Measurements from ENCODE around the gene ADAM30.

ADAM30 gene

DNA sequence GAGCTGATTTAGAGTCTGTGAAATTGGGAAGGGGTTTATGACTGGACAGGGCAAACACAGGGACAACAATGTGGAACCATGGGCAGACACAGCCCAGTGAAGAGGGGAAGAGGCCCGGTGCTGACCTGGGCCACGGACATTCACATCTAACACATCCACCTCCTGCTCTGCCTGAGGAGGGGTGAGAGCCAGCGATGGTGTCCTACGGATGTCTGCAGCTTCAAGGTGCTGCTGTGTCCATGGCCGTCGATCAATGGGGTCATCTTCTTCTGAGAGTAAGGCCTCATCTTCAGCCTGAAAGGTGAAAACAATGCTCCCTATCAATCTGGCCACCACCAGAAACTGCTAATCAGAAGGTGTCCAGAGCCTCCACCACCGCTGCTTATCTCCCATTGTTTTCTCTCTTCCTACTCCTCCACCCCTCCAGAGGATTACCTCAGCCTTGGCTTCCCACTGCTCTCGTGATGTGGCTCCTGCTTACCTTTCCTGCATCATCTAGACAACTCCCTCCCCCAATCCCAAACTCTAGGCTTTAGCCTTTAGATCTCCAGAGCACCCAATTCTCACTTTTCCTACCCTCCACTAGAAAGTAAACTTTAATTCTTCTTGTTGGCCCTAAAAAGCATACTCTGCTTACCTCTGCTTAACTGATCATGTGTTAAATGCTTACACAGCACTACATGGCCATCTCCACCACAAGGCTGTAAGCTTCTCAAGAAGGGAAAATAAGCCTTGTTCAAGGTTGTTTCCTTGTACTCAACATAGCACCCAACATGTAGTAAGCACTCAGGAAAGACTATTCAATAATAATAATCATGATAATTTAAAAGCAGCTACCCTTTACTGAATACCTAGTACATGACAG, 24.0 kb upstream of the ADAM30 start:
- Histone ChIP-seq H3K9me3 (ENCODE audit: severe bottlenecking) (no peaks in the 10 kb centered on the region), H3K27me3 (ENCODE audit: insufficient read depth, low read depth, severe bottlenecking) (no peaks in the 10 kb centered on the region), H3K4me3 (ENCODE audit: low read depth, low read length) (no peak overlapping the region), H3K36me3 (peaks cover 63% of the 10 kb centered on the region), H3K27ac (no peak overlapping the region)
- TF ChIP-seq, protein P1, sequence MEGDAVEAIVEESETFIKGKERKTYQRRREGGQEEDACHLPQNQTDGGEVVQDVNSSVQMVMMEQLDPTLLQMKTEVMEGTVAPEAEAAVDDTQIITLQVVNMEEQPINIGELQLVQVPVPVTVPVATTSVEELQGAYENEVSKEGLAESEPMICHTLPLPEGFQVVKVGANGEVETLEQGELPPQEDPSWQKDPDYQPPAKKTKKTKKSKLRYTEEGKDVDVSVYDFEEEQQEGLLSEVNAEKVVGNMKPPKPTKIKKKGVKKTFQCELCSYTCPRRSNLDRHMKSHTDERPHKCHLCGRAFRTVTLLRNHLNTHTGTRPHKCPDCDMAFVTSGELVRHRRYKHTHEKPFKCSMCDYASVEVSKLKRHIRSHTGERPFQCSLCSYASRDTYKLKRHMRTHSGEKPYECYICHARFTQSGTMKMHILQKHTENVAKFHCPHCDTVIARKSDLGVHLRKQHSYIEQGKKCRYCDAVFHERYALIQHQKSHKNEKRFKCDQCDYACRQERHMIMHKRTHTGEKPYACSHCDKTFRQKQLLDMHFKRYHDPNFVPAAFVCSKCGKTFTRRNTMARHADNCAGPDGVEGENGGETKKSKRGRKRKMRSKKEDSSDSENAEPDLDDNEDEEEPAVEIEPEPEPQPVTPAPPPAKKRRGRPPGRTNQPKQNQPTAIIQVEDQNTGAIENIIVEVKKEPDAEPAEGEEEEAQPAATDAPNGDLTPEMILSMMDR (IDR thresholded peaks at IDR 0.05; ENCODE audit: low read depth, low read length) = no peak
- DNase-seq = no peak

- no peaks in the 10 kb centered on the region for H3K9me3 ChIP-seq (ENCODE audit: severe bottlenecking)
- no peaks in the 10 kb centered on the region for H3K27me3 ChIP-seq (ENCODE audit: insufficient read depth, low read depth, severe bottlenecking)
- H3K27ac ChIP-seq = no peak overlapping the region
- TF ChIP-seq, protein P1 (IDR thresholded peaks at IDR 0.05; ENCODE audit: low read depth, low read length) = no peak
- peaks cover 64% of the 10 kb centered on the region for H3K36me3 ChIP-seq
- DNase-seq = no peak
- H3K4me3 ChIP-seq (ENCODE audit: low read depth, low read length) = no peak overlapping the region
These were observed 22.9 kb upstream of the ADAM30 start for GRCh38 chr1:119919241-119919640.

DNA sequence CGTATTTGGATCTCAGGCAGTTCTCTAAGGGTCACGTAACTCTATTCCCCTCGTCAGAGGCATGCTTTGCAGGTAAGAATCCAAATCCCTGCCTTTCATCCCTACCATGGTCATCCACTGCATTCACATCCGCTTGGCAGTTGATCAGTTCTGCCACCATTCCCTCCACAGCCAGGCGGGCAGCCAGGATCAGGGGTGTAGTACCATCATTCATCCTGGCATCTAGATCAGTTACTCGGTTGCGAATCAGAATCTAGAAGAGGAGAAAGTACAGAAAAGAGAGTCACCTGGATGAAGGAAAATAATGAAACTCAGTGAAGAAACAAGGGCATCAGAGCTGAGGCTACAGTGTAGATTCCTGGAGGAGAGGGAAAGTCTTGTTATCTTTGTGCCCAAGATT, 22.0 kb upstream of the ADAM30 start:
- Histone ChIP-seq H3K4me3 (ENCODE audit: low read depth, low read length) (no peak overlapping the region), H3K27ac (no peak overlapping the region), H3K36me3 (peaks cover 64% of the 10 kb centered on the region), H3K27me3 (ENCODE audit: insufficient read depth, low read depth, severe bottlenecking) (no peaks in the 10 kb centered on the region), H3K9me3 (ENCODE audit: severe bottlenecking) (no peaks in the 10 kb centered on the region)
- DNase-seq = no peak
- TF ChIP-seq, protein P1 (IDR thresholded peaks at IDR 0.05; ENCODE audit: low read depth, low read length) = no peak

- TF ChIP-seq, protein P1 (IDR thresholded peaks at IDR 0.05; ENCODE audit: low read depth, low read length) = no peak
- H3K36me3 ChIP-seq = peaks cover 55% of the 10 kb centered on the region
- H3K27ac ChIP-seq = no peak overlapping the region
- H3K27me3 ChIP-seq (ENCODE audit: insufficient read depth, low read depth, severe bottlenecking) = no peaks in the 10 kb centered on the region
- DNase-seq = no peak
- no peaks in the 10 kb centered on the region for H3K9me3 ChIP-seq (ENCODE audit: severe bottlenecking)
- H3K4me3 ChIP-seq (ENCODE audit: low read depth, low read length) = no peak overlapping the region
These were observed 21.2 kb upstream of the ADAM30 start for GRCh38 chr1:119917304-119918055.

- Histone ChIP-seq H3K36me3 (peaks cover 39% of the 10 kb centered on the region), H3K9me3 (ENCODE audit: severe bottlenecking) (no peaks in the 10 kb centered on the region), H3K27ac (no peak overlapping the region), H3K27me3 (ENCODE audit: insufficient read depth, low read depth, severe bottlenecking) (no peaks in the 10 kb centered on the region), H3K4me3 (ENCODE audit: low read depth, low read length) (no peak overlapping the region)
- TF ChIP-seq, protein P1 (IDR thresholded peaks at IDR 0.05; ENCODE audit: low read depth, low read length) = no peak
- DNase-seq = no peak
These were observed 19.2 kb upstream of the ADAM30 start for GRCh38 chr1:119915517-119915916.
